ENCODE measurements around the gene DLGAP4.

Gene DLGAP4

DNA sequence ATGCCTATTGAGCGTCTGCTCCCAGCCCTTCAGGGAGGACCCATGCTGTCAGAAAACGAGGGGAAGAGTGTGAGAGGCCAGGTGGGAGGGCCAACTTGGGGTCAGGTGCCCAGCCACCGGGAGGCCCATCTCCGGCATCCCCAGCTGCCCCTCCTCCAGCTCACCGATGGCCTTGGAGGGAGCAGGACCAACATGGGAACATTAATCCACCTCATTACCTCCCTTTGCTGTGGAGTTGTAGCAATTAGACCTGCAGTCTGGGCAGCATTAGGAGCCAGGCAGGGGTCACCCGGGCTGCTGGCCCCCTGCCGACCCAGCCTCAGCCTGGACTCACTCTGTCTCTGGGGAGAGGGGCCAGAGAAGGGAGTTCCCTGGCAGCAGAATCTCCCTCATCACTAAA lies 25.1 kb downstream of the DLGAP4 start:
- TF ChIP-seq POLR2AphosphoS5 (IDR thresholded peaks at IDR 0.05; ENCODE audit: low read depth) = no peak
- no peak for TF ChIP-seq GABPA (IDR thresholded peaks at IDR 0.05; ENCODE audit: low read depth)
- TF ChIP-seq, protein P1, sequence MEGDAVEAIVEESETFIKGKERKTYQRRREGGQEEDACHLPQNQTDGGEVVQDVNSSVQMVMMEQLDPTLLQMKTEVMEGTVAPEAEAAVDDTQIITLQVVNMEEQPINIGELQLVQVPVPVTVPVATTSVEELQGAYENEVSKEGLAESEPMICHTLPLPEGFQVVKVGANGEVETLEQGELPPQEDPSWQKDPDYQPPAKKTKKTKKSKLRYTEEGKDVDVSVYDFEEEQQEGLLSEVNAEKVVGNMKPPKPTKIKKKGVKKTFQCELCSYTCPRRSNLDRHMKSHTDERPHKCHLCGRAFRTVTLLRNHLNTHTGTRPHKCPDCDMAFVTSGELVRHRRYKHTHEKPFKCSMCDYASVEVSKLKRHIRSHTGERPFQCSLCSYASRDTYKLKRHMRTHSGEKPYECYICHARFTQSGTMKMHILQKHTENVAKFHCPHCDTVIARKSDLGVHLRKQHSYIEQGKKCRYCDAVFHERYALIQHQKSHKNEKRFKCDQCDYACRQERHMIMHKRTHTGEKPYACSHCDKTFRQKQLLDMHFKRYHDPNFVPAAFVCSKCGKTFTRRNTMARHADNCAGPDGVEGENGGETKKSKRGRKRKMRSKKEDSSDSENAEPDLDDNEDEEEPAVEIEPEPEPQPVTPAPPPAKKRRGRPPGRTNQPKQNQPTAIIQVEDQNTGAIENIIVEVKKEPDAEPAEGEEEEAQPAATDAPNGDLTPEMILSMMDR (IDR thresholded peaks at IDR 0.05; ENCODE audit: insufficient read depth, low read length) = no peak
- no peak for TF ChIP-seq SPI1 (IDR thresholded peaks at IDR 0.05; ENCODE audit: borderline replicate concordance, low read depth)
- no peak for TF ChIP-seq REST (IDR thresholded peaks at IDR 0.05; ENCODE audit: insufficient replicate concordance, low read depth)
- Histone ChIP-seq H3K27ac (replicated peaks) (no peak overlapping the region), H3K4me3 (replicated peaks; ENCODE audit: insufficient read depth, low read length) (no peak overlapping the region), H3K27me3 (ENCODE audit: insufficient read depth, poor library complexity, severe bottlenecking) (peaks cover 7% of the 10 kb centered on the region)
- no peak for DNase-seq (ENCODE audit: low read depth in 1 of 2, low spot score in 1 of 2)

GRCh38 chr20:36333841-36334240 lies 27.7 kb downstream of the DLGAP4 start:
- no peak overlapping the region for H3K27ac ChIP-seq (replicated peaks)
- TF ChIP-seq REST (IDR thresholded peaks at IDR 0.05; ENCODE audit: insufficient replicate concordance, low read depth) = no peak
- no peak for TF ChIP-seq GABPA (IDR thresholded peaks at IDR 0.05; ENCODE audit: low read depth)
- TF ChIP-seq SPI1 (IDR thresholded peaks at IDR 0.05; ENCODE audit: borderline replicate concordance, low read depth) = no peak
- TF ChIP-seq POLR2AphosphoS5 (IDR thresholded peaks at IDR 0.05; ENCODE audit: low read depth) = no peak
- H3K27me3 ChIP-seq (ENCODE audit: insufficient read depth, poor library complexity, severe bottlenecking) = peaks cover 9% of the 10 kb centered on the region
- no peak for DNase-seq (ENCODE audit: low read depth in 1 of 2, low spot score in 1 of 2)
- no peak overlapping the region for H3K4me3 ChIP-seq (replicated peaks; ENCODE audit: insufficient read depth, low read length)

DNA sequence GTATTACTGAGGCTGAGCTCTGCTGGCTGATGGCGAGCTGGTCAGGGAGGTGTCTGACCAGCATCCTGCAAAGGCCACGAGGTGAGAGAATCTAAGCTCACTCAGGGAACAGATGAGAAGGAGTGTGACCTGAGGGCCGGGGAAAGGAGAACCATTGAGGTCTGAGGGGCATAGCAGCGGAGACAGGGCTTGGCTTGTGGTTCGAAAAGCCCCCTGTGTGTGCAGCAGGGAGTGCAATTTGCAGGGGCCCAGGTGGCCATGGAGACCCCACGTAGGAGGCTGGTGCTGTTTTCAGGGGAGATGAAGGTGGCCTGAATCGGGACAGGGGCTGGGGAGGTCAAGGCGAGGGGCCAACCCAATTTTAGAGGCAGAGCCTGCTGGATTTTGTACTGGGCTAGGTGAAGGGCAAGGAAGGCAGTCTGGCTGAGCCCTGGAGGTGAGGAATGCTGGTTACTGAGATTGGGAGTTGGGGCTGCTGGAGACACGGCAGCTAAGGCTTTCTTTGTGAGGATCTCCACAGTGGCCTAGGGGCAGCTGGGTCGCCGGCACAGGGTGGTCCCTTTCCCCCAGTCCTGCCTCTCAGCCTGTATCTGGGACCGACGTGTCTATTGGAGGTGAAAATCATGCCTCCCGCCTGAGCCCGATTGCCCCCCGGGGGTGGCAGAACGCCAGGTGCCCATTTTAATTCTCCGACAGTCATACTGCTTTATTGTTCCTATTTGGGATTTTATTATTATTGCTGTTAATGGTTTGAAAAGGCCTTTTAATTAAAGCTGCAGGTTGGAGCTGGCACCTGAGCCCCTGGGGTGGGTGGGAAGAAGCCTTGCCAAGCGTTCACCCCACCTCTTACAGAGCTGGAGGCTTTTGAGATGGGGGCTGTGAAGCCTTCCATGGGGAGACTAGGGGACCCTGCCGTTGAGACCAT lies 28.4 kb downstream of the DLGAP4 start:
- peaks cover 9% of the 10 kb centered on the region for H3K27me3 ChIP-seq (ENCODE audit: insufficient read depth, poor library complexity, severe bottlenecking)
- no peak for DNase-seq (ENCODE audit: low read depth in 1 of 2, low spot score in 1 of 2)
- no peak overlapping the region for H3K27ac ChIP-seq (replicated peaks)
- TF ChIP-seq GABPA (IDR thresholded peaks at IDR 0.05; ENCODE audit: low read depth) (no peak), SPI1 (IDR thresholded peaks at IDR 0.05; ENCODE audit: borderline replicate concordance, low read depth) (no peak), REST (IDR thresholded peaks at IDR 0.05; ENCODE audit: insufficient replicate concordance, low read depth) (no peak), POLR2AphosphoS5 (IDR thresholded peaks at IDR 0.05; ENCODE audit: low read depth) (no peak)
- TF ChIP-seq, protein P1 (IDR thresholded peaks at IDR 0.05; ENCODE audit: insufficient read depth, low read length) = no peak
- no peak overlapping the region for H3K4me3 ChIP-seq (replicated peaks; ENCODE audit: insufficient read depth, low read length)
